Measurements from ENCODE around the gene TSPAN33.

DNA sequence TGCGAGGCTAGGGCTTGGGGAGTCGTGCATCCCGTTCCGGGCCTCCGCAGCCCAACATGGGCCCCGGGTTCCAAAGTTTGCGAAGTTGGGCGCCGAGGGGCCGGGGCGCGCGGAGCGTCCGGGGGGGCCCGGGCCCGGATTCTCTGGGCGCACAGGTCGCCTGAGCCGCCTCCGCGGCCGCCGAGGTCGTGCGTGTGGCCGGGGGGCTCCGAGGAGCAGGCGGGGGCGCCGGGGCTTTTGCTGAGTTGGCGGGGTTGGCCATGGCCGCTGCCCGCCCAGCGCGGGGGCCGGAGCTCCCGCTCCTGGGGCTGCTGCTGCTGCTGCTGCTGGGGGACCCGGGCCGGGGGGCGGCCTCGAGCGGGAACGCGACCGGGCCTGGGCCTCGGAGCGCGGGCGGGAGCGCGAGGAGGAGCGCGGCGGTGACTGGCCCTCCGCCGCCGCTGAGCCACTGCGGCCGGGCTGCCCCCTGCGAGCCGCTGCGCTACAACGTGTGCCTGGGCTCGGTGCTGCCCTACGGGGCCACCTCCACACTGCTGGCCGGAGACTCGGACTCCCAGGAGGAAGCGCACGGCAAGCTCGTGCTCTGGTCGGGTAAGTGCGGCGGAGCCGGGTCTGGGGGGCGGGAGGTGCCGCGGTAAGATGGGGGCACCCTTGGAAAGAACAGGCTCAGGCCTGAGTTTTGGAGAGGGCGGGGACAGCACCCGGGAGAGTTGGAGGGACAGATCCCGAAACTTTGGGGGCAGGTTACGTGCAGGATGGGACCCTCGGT lies 44.6 kb downstream of the TSPAN33 start:
- TF ChIP-seq MTF1 (CRISPR knock-in tag; IDR thresholded peaks at IDR 0.05) (no peak), KDM1A (CRISPR knock-in tag; IDR thresholded peaks at IDR 0.05) (no peak), KAT8 (CRISPR knock-in tag; IDR thresholded peaks at IDR 0.05) (no peak), ELF4 (CRISPR knock-in tag; IDR thresholded peaks at IDR 0.05; ENCODE audit: borderline replicate concordance) (no peak), NR1H2 (CRISPR knock-in tag; IDR thresholded peaks at IDR 0.05; ENCODE audit: borderline replicate concordance, low read depth) (no peak)
- TF ChIP-seq, protein P1, sequence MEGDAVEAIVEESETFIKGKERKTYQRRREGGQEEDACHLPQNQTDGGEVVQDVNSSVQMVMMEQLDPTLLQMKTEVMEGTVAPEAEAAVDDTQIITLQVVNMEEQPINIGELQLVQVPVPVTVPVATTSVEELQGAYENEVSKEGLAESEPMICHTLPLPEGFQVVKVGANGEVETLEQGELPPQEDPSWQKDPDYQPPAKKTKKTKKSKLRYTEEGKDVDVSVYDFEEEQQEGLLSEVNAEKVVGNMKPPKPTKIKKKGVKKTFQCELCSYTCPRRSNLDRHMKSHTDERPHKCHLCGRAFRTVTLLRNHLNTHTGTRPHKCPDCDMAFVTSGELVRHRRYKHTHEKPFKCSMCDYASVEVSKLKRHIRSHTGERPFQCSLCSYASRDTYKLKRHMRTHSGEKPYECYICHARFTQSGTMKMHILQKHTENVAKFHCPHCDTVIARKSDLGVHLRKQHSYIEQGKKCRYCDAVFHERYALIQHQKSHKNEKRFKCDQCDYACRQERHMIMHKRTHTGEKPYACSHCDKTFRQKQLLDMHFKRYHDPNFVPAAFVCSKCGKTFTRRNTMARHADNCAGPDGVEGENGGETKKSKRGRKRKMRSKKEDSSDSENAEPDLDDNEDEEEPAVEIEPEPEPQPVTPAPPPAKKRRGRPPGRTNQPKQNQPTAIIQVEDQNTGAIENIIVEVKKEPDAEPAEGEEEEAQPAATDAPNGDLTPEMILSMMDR (CRISPR knock-in tag; IDR thresholded peaks at IDR 0.05), result no peak
- TF ChIP-seq, protein P2, sequence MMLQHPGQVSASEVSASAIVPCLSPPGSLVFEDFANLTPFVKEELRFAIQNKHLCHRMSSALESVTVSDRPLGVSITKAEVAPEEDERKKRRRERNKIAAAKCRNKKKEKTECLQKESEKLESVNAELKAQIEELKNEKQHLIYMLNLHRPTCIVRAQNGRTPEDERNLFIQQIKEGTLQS (CRISPR knock-in tag; IDR thresholded peaks at IDR 0.05), result no peak

Measured in HepG2 (cell line).